Measurements from ENCODE around the gene GAS2.
"Not testable (repeated sequence)": the region's sequence is repeated elsewhere in the genome, so short reads cannot be mapped to it uniquely, and the experiment has no call there.

Gene GAS2

GRCh38 chr11:22666325-22666687, at the start of gene GAS2:
TSS of gene GAS2 (plus strand) at chr11:22666611. CDS start at chr11:22674870, 8,259 bp downstream.
- DNase-seq: no peak

- DNase-seq: no peak
These were observed 48.5 kb upstream of the GAS2 start for GRCh38 chr11:22617868-22618267.

GRCh38 chr11:22624742-22625447, 41.5 kb upstream of the GAS2 start:
- peak; percentile 58 to 63 for DNase-seq

GRCh38 chr11:22625448-22626287, 40.7 kb upstream of the GAS2 start, which contains the start of gene FANCF:
TSS of gene FANCF (minus strand) at chr11:22625823. CDS start at chr11:22625810, 13 bp downstream.
- peak; percentile 95 to 98 for DNase-seq

GRCh38 chr11:22626573-22627239, 39.7 kb upstream of the GAS2 start:
- no peak for DNase-seq

- DNase-seq: no peak
These were observed 39.0 kb upstream of the GAS2 start for GRCh38 chr11:22627421-22627820.

- DNase-seq: no peak
These were observed 33.0 kb upstream of the GAS2 start for GRCh38 chr11:22633354-22633902.

- no peak for DNase-seq
These were observed 31.3 kb upstream of the GAS2 start for GRCh38 chr11:22634897-22635629.

- no peak for DNase-seq
These were observed 30.7 kb upstream of the GAS2 start for GRCh38 chr11:22635689-22636088.

GRCh38 chr11:22640862-22641261, 25.5 kb upstream of the GAS2 start:
- no peak for DNase-seq

- no peak for DNase-seq
These were observed 24.9 kb upstream of the GAS2 start for GRCh38 chr11:22641559-22641958.

GRCh38 chr11:22652346-22652745, 14.1 kb upstream of the GAS2 start:
- not testable (repeated sequence) for DNase-seq

GRCh38 chr11:22656130-22656529, 10.3 kb upstream of the GAS2 start:
- DNase-seq: no peak

GRCh38 chr11:22657101-22657694, 9.2 kb upstream of the GAS2 start:
- peak in 1 of 2 donors; percentile 17 for DNase-seq

GRCh38 chr11:22659783-22660182, 6.6 kb upstream of the GAS2 start:
- DNase-seq: no peak

- DNase-seq: no peak
These were observed 453 bp downstream of the GAS2 start for GRCh38 chr11:22666688-22667439.

- no peak for DNase-seq
These were observed 1.8 kb downstream of the GAS2 start for GRCh38 chr11:22668005-22668796.

- no peak for DNase-seq
These were observed 3.0 kb downstream of the GAS2 start for GRCh38 chr11:22669368-22669767.

- DNase-seq: no peak
These were observed 4.4 kb downstream of the GAS2 start for GRCh38 chr11:22670830-22671229.

- DNase-seq: no peak
These were observed 5.3 kb downstream of the GAS2 start for GRCh38 chr11:22671751-22672150.

Measured in CD4-positive, alpha-beta T cell treated with Interleukin-1 beta for 1 hour (primary cell).